ENCODE results near the gene FAM234A.

Gene FAM234A

DNA sequence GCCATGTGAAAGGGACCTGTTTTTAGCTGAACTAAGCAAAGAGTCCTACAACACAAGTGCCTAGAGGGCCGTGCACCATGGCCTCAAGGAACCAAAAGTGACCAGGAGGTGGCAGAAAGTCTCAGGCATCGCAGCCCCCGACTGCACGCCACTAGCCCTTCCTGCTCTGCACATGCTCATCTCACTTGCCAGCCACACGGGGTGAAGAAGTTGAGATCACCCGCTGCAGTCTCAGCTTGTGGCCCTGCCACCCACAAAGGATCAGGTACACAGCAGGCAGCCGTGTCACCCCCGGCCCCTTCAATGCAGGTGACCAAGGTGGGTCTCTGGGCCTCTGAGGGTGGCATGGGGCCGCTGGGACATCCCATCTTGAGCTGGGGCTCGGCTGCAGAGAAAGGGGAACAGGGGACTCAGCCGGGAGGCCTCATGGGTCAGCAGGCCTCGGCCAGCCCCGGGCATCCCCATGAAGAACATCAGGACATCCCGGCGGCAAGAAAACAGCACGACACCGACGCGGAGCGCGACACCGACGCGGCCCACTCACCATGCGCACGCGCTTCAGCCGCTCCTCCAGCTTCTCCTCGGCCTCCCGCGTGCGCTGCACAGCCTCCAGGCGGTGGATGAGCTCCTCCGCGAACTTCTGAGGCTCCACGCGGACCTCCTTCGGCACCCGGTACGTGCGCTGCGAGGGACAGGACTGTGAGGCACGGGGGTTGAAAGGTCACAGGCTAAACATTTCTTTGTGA, 69.3 kb downstream of the FAM234A start:
- FAIRE-seq (no peak), DNase-seq (ENCODE audit: insufficient read length, low spot score) (no peak)
- TF ChIP-seq POU2F2 (IDR thresholded peaks at IDR 0.05; ENCODE audit: low read depth, low read length) (no peak), TAF1 (IDR thresholded peaks at IDR 0.05; ENCODE audit: low read depth, low read length) (no peak), POLR2A (IDR thresholded peaks at IDR 0.05; ENCODE audit: low read depth, low read length) (no peak), POLR2AphosphoS5 (IDR thresholded peaks at IDR 0.05; ENCODE audit: low read depth, low read length) (no peak), SPI1 (IDR thresholded peaks at IDR 0.05; ENCODE audit: low read depth, low read length) (no peak), PAX5 (IDR thresholded peaks at IDR 0.05; ENCODE audit: insufficient read depth, low read length, severe bottlenecking) (no peak)

DNA sequence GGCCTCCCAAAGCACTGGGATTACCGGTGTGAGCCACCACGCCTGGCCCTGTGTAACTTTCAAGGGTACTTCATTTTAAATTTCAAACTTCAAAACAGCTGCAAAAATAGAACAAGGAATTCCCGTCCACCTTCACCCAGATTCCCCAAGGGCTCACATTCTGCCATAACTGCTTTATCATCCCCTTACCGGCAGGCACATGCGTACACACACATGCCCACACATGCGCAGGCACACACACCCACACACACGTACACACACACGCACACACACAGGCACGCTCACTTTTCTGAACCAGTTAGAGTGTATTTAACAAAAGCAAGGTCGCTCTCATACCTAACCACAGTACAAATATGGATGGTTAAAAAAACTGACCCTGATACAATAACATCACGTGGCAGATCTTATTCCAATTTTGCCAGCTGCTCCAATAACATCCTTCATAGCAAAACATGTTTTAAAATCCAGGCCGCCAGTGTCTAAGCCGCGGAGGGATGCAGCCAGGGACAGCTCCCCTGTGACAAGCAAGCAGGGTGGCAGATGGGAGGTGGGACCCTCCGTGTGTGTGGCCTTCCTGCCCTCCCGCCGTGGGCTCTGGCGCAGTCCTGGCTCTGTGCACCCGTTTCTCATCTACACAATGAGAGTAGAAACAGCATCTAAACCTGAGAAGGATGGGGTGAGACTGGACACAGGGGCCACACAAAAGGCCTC, 71.5 kb downstream of the FAM234A start:
- FAIRE-seq: no peak

DNA sequence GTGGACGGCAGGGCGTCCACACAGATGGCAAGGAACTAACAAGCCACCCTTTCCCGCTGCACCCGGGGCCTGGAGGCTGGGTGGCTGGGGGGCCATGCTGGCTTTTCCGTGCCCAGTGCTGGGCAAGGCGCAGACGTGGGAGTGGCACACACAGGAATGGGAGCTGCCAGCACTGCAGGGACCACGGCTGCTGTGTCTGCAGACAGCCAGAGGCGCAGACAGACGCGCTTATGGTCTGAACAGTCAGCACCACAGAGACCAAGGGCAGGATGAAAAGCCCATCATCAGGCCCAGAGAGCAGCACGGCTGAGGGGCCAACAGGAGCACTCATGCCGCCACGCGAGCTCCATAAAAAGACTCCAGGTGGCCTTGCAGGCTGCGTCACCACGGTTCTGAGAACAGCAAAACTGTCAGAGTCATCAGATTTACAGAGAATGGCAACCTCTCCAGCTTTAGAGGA, 72.3 kb downstream of the FAM234A start:
- FAIRE-seq: no peak
- DNase-seq (ENCODE audit: insufficient read length, low spot score): no peak
- TF ChIP-seq TAF1 (IDR thresholded peaks at IDR 0.05; ENCODE audit: low read depth, low read length): no peak
- no peak for TF ChIP-seq PAX5 (IDR thresholded peaks at IDR 0.05; ENCODE audit: insufficient read depth, low read length, severe bottlenecking)
- TF ChIP-seq POLR2AphosphoS5 (IDR thresholded peaks at IDR 0.05; ENCODE audit: low read depth, low read length): no peak
- no peak for TF ChIP-seq SPI1 (IDR thresholded peaks at IDR 0.05; ENCODE audit: low read depth, low read length)
- no peak for TF ChIP-seq POU2F2 (IDR thresholded peaks at IDR 0.05; ENCODE audit: low read depth, low read length)
- TF ChIP-seq POLR2A (IDR thresholded peaks at IDR 0.05; ENCODE audit: low read depth, low read length): no peak

More for the DNA sequence above, 71.5 kb downstream of the FAM234A start:
- TF ChIP-seq POLR2A (IDR thresholded peaks at IDR 0.05; ENCODE audit: low read depth, low read length): no peak
- TF ChIP-seq POLR2AphosphoS5 (IDR thresholded peaks at IDR 0.05; ENCODE audit: low read depth, low read length): no peak
- TF ChIP-seq SPI1 (IDR thresholded peaks at IDR 0.05; ENCODE audit: low read depth, low read length): no peak
- no peak for TF ChIP-seq TAF1 (IDR thresholded peaks at IDR 0.05; ENCODE audit: low read depth, low read length)
- no peak for TF ChIP-seq POU2F2 (IDR thresholded peaks at IDR 0.05; ENCODE audit: low read depth, low read length)
- no peak for DNase-seq (ENCODE audit: insufficient read length, low spot score)

DNA sequence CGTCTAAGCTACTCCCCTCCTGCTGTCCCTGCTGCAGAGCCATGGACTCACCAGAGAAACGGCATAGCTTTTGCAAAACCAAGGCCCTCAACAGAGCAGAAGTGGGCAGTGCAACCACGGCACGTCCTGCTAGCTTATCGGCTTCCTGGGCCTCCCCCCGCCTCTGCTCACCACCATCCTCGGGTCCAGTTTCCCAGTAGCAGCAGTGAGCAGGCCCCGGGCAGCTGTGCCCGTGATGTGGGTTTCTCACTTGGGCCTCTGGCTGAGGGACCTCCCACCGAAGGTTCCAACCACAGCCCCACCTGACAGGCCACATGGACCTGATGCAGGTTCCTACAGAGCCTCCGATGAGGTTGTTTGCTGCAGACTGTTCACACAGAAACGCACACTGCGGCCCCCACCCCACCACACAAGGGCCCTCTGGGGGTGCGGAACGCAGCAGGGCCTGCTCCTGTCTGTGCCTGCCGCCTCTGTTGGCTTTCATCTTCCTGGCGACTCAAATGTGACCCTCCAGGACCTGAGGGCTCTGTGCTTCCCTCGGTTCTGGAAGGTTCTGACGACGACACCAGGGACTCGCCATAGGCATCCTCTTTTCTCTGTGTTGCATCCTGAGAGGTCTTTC, 73.2 kb downstream of the FAM234A start:
- no peak for DNase-seq (ENCODE audit: insufficient read length, low spot score)
- no peak for TF ChIP-seq PAX5 (IDR thresholded peaks at IDR 0.05; ENCODE audit: insufficient read depth, low read length, severe bottlenecking)
- TF ChIP-seq POU2F2 (IDR thresholded peaks at IDR 0.05; ENCODE audit: low read depth, low read length): no peak
- TF ChIP-seq TAF1 (IDR thresholded peaks at IDR 0.05; ENCODE audit: low read depth, low read length): no peak
- TF ChIP-seq SPI1 (IDR thresholded peaks at IDR 0.05; ENCODE audit: low read depth, low read length): no peak
- TF ChIP-seq POLR2AphosphoS5 (IDR thresholded peaks at IDR 0.05; ENCODE audit: low read depth, low read length): no peak
- no peak for TF ChIP-seq POLR2A (IDR thresholded peaks at IDR 0.05; ENCODE audit: low read depth, low read length)
- FAIRE-seq: no peak

DNA sequence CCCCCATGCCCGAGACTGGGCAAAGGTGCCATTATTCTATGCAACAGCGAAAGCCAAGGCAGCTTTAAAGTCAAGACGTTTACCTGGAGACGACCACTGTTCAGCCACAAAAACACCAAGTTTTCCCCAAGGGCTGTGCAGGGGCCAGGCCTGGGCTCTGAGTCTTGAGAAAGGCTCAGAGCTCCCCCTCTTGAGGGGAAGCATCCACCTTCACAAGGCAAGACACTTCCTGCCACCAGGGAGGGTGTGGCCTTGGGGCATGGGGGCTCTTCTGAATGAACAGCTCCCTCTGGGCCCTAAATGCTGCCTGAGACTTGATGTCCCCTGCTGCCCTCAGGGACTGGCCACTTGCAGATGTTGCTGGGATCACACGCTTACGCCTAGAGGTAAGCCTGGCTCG, 74.9 kb downstream of the FAM234A start:
- DNase-seq (ENCODE audit: insufficient read length, low spot score): no peak
- TF ChIP-seq POLR2A (IDR thresholded peaks at IDR 0.05; ENCODE audit: low read depth, low read length) (no peak), PAX5 (IDR thresholded peaks at IDR 0.05; ENCODE audit: insufficient read depth, low read length, severe bottlenecking) (no peak), POU2F2 (IDR thresholded peaks at IDR 0.05; ENCODE audit: low read depth, low read length) (no peak), POLR2AphosphoS5 (IDR thresholded peaks at IDR 0.05; ENCODE audit: low read depth, low read length) (no peak), TAF1 (IDR thresholded peaks at IDR 0.05; ENCODE audit: low read depth, low read length) (no peak), SPI1 (IDR thresholded peaks at IDR 0.05; ENCODE audit: low read depth, low read length) (no peak)
- FAIRE-seq: peak; percentile 57

DNA sequence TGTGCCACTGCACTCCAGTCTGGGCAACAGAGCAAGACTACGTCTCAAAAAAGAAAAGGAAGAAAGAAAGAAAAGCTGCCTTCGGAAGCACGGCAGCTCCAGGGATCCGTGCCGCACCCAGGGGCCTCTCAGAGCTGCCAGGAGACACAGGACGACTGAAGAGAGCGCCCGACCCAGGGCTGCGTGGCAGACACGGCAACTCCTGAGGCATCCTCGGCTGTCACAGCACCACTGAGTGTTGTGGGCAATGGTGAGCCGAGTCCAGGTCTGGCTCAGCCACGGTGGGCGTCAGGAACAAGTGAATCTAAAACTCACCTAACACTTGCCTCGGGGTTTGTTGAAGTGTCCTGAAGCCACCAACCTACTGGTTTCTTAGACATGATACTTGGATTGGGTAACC, 77.1 kb downstream of the FAM234A start:
- TF ChIP-seq POLR2AphosphoS5 (IDR thresholded peaks at IDR 0.05; ENCODE audit: low read depth, low read length): no peak
- no peak for DNase-seq (ENCODE audit: insufficient read length, low spot score)
- no peak for FAIRE-seq

DNA sequence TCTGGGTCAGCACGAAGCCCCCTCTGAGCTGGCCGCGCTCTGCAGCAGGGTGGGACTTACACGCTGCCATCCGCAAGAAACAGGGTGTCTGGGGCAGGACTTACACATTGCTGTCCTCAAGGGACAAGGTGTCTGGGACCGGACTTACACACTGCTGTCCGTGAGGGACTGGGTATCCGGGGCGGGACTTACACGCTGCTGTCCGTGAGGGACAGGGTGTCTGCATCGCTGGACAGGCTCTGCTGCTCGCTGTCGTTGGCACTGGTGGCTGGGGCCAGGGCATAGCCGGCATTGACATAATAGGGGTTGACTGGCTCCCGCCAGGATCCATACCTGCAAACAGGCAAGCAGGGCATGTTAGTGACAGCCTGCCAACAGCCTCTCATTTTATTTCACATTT, 79.7 kb downstream of the FAM234A start:
- FAIRE-seq: no peak
- no peak for TF ChIP-seq TAF1 (IDR thresholded peaks at IDR 0.05; ENCODE audit: low read depth, low read length)
- DNase-seq (ENCODE audit: insufficient read length, low spot score): no peak

DNA sequence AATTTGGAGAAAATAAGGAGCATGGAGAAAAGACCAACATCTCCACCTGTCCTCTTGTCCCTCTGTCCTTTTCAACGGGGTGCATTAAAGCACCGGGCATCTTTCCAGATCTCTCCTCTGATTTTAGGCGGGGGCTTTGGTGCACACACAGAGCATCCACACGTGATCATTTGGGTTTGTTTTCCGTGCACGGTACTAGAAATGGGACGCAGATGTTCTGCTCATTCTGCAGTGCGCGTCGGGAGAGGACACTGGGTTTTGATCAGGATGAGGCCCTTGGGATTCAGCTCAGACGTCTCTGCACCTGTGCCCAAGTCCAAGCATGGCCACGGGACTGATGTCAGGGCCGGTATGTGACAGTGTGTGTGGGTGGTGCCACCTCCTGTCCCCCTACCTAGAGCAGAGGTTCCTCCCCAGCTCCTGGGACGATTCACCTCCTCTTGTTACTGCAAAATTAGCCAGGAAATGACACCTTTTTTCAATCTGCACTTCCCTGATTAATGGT, 80.2 kb downstream of the FAM234A start:
- TF ChIP-seq POLR2AphosphoS5 (IDR thresholded peaks at IDR 0.05; ENCODE audit: low read depth, low read length): no peak
- no peak for TF ChIP-seq TAF1 (IDR thresholded peaks at IDR 0.05; ENCODE audit: low read depth, low read length)
- TF ChIP-seq POLR2A (IDR thresholded peaks at IDR 0.05; ENCODE audit: low read depth, low read length): no peak
- TF ChIP-seq SPI1 (IDR thresholded peaks at IDR 0.05; ENCODE audit: low read depth, low read length): no peak
- no peak for TF ChIP-seq POU2F2 (IDR thresholded peaks at IDR 0.05; ENCODE audit: low read depth, low read length)
- no peak for TF ChIP-seq PAX5 (IDR thresholded peaks at IDR 0.05; ENCODE audit: insufficient read depth, low read length, severe bottlenecking)
- FAIRE-seq: no peak
- DNase-seq (ENCODE audit: insufficient read length, low spot score): peak; percentile 11

Data from GM12891 (cell line).